GM12892 (cell line): Measurements from ENCODE around the gene RADIL.

Experiments used
- POLR2A ChIP-seq: IDR thresholded peaks from 2 replicates; pipeline ENCODE4 v1.6.1; 2011; ENCODE audit warnings: low read depth, low read length, control low read depth
- POLR2AphosphoS5 ChIP-seq: IDR thresholded peaks from 2 replicates; pipeline ENCODE4 v1.6.1; 2011; ENCODE audit warnings: low read depth, low read length, control low read depth
- TAF1 ChIP-seq: IDR thresholded peaks from 2 replicates; pipeline ENCODE4 v1.6.1; 2011; ENCODE audit warnings: low read depth, mild to moderate bottlenecking, control low read depth, low read length, borderline replicate concordance

DNA sequence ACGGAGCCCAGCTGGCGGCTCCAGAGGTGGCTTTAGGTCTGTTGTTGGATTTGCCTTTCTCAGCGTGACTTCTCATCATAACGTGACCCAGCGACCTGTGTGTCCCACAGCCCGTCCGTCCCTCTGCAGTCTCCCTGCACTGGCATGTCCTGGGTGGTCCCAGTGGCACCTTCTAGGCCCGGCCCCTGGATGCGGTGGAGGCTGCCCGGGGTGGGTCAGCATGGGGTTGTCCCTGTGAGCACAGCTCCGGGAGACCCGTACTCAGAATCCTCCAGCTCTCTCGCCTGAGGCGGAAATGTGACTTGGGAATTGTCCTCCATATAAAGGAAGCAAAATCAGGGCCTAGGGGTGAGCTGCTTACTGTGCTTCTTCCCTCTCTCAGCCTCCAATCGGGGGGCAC lies 133.7 kb downstream of the RADIL start:
- no peak for TF ChIP-seq POLR2A
- TF ChIP-seq POLR2AphosphoS5, result no peak
- no peak for TF ChIP-seq TAF1
